ENCODE results near the gene CENPE.
"Not testable (repeated sequence)": the region's sequence is repeated elsewhere in the genome, so short reads cannot be mapped to it uniquely, and the experiment has no call there.

CENPE gene

GRCh38 chr4:103198111-103198765, at the start of gene CENPE:
CENPE (minus strand) TSS chr4:103198343; CDS start chr4:103198319, 24 bp downstream.
- H3K9ac ChIP-seq (ENCODE audit: low read length): peak within 1 kb of the TSS; percentile 83
- H3K36me3 ChIP-seq (ENCODE audit: insufficient read depth, low read length): no peaks in the 10 kb centered on the region
- H3K27me3 ChIP-seq (ENCODE audit: control insufficient read depth in 1 of 2, insufficient read depth in 2 of 2, low read length in 2 of 2): no peaks in the 10 kb centered on the region
- peak within 1 kb of the TSS; percentile 70 for H3K27ac ChIP-seq (ENCODE audit: low read depth, low read length)
- H3K4me1 ChIP-seq (ENCODE audit: insufficient read depth, low read length): no peaks in the 10 kb centered on the region
- H3K9me3 ChIP-seq (ENCODE audit: low read length): no peaks in the 10 kb centered on the region
- H3K4me3 ChIP-seq (ENCODE audit: low read depth in 1 of 2, low read length in 2 of 2): peak within 1 kb of the TSS; percentile 75 to 88

- H3K9ac ChIP-seq (ENCODE audit: low read length): no peak overlapping the region
- no peaks in the 10 kb centered on the region for H3K9me3 ChIP-seq (ENCODE audit: low read length)
- H3K27me3 ChIP-seq (ENCODE audit: control insufficient read depth in 1 of 2, insufficient read depth in 2 of 2, low read length in 2 of 2): no peaks in the 10 kb centered on the region
These were observed 46.1 kb upstream of the CENPE start for GRCh38 chr4:103244251-103244650.

GRCh38 chr4:103230938-103231337, 32.8 kb upstream of the CENPE start:
- H3K9ac ChIP-seq (ENCODE audit: low read length); H3K4me1 ChIP-seq (ENCODE audit: insufficient read depth, low read length): not testable (repeated sequence)

More at GRCh38 chr4:103244251-103244650, 46.1 kb upstream of the CENPE start:
- Histone ChIP-seq H3K4me3 (ENCODE audit: low read depth in 1 of 2, low read length in 2 of 2) (no peak overlapping the region), H3K36me3 (ENCODE audit: insufficient read depth, low read length) (no peaks in the 10 kb centered on the region), H3K27ac (ENCODE audit: low read depth, low read length) (no peak overlapping the region), H3K4me1 (ENCODE audit: insufficient read depth, low read length) (no peaks in the 10 kb centered on the region)

GRCh38 chr4:103223556-103223955, 25.4 kb upstream of the CENPE start:
- H3K27ac ChIP-seq (ENCODE audit: low read depth, low read length); H3K9ac ChIP-seq (ENCODE audit: low read length); H3K27me3 ChIP-seq (ENCODE audit: control insufficient read depth in 1 of 2, insufficient read depth in 2 of 2, low read length in 2 of 2); H3K9me3 ChIP-seq (ENCODE audit: low read length); H3K4me1 ChIP-seq (ENCODE audit: insufficient read depth, low read length); H3K36me3 ChIP-seq (ENCODE audit: insufficient read depth, low read length); H3K4me3 ChIP-seq (ENCODE audit: low read depth in 1 of 2, low read length in 2 of 2): not testable (repeated sequence)

More at GRCh38 chr4:103230938-103231337, 32.8 kb upstream of the CENPE start:
- H3K27ac ChIP-seq (ENCODE audit: low read depth, low read length); H3K36me3 ChIP-seq (ENCODE audit: insufficient read depth, low read length); H3K4me3 ChIP-seq (ENCODE audit: low read depth in 1 of 2, low read length in 2 of 2); H3K27me3 ChIP-seq (ENCODE audit: control insufficient read depth in 1 of 2, insufficient read depth in 2 of 2, low read length in 2 of 2); H3K9me3 ChIP-seq (ENCODE audit: low read length): not testable (repeated sequence)

- no peaks in the 10 kb centered on the region for H3K9me3 ChIP-seq (ENCODE audit: low read length)
- H3K27ac ChIP-seq (ENCODE audit: low read depth, low read length): no peak overlapping the region
- no peaks in the 10 kb centered on the region for H3K4me1 ChIP-seq (ENCODE audit: insufficient read depth, low read length)
- no peak overlapping the region for H3K9ac ChIP-seq (ENCODE audit: low read length)
- no peaks in the 10 kb centered on the region for H3K27me3 ChIP-seq (ENCODE audit: control insufficient read depth in 1 of 2, insufficient read depth in 2 of 2, low read length in 2 of 2)
- H3K4me3 ChIP-seq (ENCODE audit: low read depth in 1 of 2, low read length in 2 of 2): no peak overlapping the region
- H3K36me3 ChIP-seq (ENCODE audit: insufficient read depth, low read length): no peaks in the 10 kb centered on the region
These were observed 9.5 kb upstream of the CENPE start for GRCh38 chr4:103207673-103208072.

- no peaks in the 10 kb centered on the region for H3K4me1 ChIP-seq (ENCODE audit: insufficient read depth, low read length)
- H3K9me3 ChIP-seq (ENCODE audit: low read length): no peaks in the 10 kb centered on the region
- H3K9ac ChIP-seq (ENCODE audit: low read length): no peak overlapping the region
- no peaks in the 10 kb centered on the region for H3K36me3 ChIP-seq (ENCODE audit: insufficient read depth, low read length)
- H3K27ac ChIP-seq (ENCODE audit: low read depth, low read length): no peak overlapping the region
- no peak overlapping the region for H3K4me3 ChIP-seq (ENCODE audit: low read depth in 1 of 2, low read length in 2 of 2)
- H3K27me3 ChIP-seq (ENCODE audit: control insufficient read depth in 1 of 2, insufficient read depth in 2 of 2, low read length in 2 of 2): no peaks in the 10 kb centered on the region
These were observed 6.0 kb upstream of the CENPE start for GRCh38 chr4:103204111-103204510.

GRCh38 chr4:103201724-103202123, 3.6 kb upstream of the CENPE start:
- Histone ChIP-seq H3K9me3 (ENCODE audit: low read length) (no peaks in the 10 kb centered on the region), H3K4me3 (ENCODE audit: low read depth in 1 of 2, low read length in 2 of 2) (no peak overlapping the region), H3K27ac (ENCODE audit: low read depth, low read length) (no peak overlapping the region), H3K36me3 (ENCODE audit: insufficient read depth, low read length) (no peaks in the 10 kb centered on the region), H3K4me1 (ENCODE audit: insufficient read depth, low read length) (no peaks in the 10 kb centered on the region), H3K9ac (ENCODE audit: low read length) (no peak overlapping the region), H3K27me3 (ENCODE audit: control insufficient read depth in 1 of 2, insufficient read depth in 2 of 2, low read length in 2 of 2) (no peaks in the 10 kb centered on the region)

- H3K36me3 ChIP-seq (ENCODE audit: insufficient read depth, low read length): no peaks in the 10 kb centered on the region
- H3K4me3 ChIP-seq (ENCODE audit: low read depth in 1 of 2, low read length in 2 of 2): no peak overlapping the region
- H3K27ac ChIP-seq (ENCODE audit: low read depth, low read length): no peak overlapping the region
- H3K27me3 ChIP-seq (ENCODE audit: control insufficient read depth in 1 of 2, insufficient read depth in 2 of 2, low read length in 2 of 2): no peaks in the 10 kb centered on the region
- H3K9me3 ChIP-seq (ENCODE audit: low read length): no peaks in the 10 kb centered on the region
- H3K4me1 ChIP-seq (ENCODE audit: insufficient read depth, low read length): no peaks in the 10 kb centered on the region
- H3K9ac ChIP-seq (ENCODE audit: low read length): no peak overlapping the region
These were observed 3.1 kb upstream of the CENPE start for GRCh38 chr4:103201253-103201652.

- Histone ChIP-seq H3K27ac (ENCODE audit: low read depth, low read length) (no peak overlapping the region), H3K36me3 (ENCODE audit: insufficient read depth, low read length) (no peaks in the 10 kb centered on the region), H3K9ac (ENCODE audit: low read length) (peak overlapping the region; percentile 83), H3K27me3 (ENCODE audit: control insufficient read depth in 1 of 2, insufficient read depth in 2 of 2, low read length in 2 of 2) (no peaks in the 10 kb centered on the region), H3K4me1 (ENCODE audit: insufficient read depth, low read length) (no peaks in the 10 kb centered on the region), H3K9me3 (ENCODE audit: low read length) (no peaks in the 10 kb centered on the region), H3K4me3 (ENCODE audit: low read depth in 1 of 2, low read length in 2 of 2) (peak overlapping the region; percentile 75 to 88)
These were observed 866 bp upstream of the CENPE start for GRCh38 chr4:103199009-103199408.

GRCh38 chr4:103197765-103198110, 405 bp downstream of the CENPE start:
- H3K27ac ChIP-seq (ENCODE audit: low read depth, low read length): peak overlapping the region; percentile 70
- no peaks in the 10 kb centered on the region for H3K36me3 ChIP-seq (ENCODE audit: insufficient read depth, low read length)
- no peaks in the 10 kb centered on the region for H3K9me3 ChIP-seq (ENCODE audit: low read length)
- H3K4me1 ChIP-seq (ENCODE audit: insufficient read depth, low read length): no peaks in the 10 kb centered on the region
- H3K9ac ChIP-seq (ENCODE audit: low read length): peak overlapping the region; percentile 83
- no peaks in the 10 kb centered on the region for H3K27me3 ChIP-seq (ENCODE audit: control insufficient read depth in 1 of 2, insufficient read depth in 2 of 2, low read length in 2 of 2)
- H3K4me3 ChIP-seq (ENCODE audit: low read depth in 1 of 2, low read length in 2 of 2): peak overlapping the region; percentile 75 to 88

- Histone ChIP-seq H3K4me1 (ENCODE audit: insufficient read depth, low read length) (no peaks in the 10 kb centered on the region), H3K27me3 (ENCODE audit: control insufficient read depth in 1 of 2, insufficient read depth in 2 of 2, low read length in 2 of 2) (no peaks in the 10 kb centered on the region), H3K36me3 (ENCODE audit: insufficient read depth, low read length) (no peaks in the 10 kb centered on the region), H3K9ac (ENCODE audit: low read length) (no peak overlapping the region), H3K4me3 (ENCODE audit: low read depth in 1 of 2, low read length in 2 of 2) (no peak overlapping the region), H3K9me3 (ENCODE audit: low read length) (no peaks in the 10 kb centered on the region), H3K27ac (ENCODE audit: low read depth, low read length) (no peak overlapping the region)
These were observed 4.7 kb downstream of the CENPE start for GRCh38 chr4:103193457-103193856.

GRCh38 chr4:103171006-103171405, 27.1 kb downstream of the CENPE start:
- H3K36me3 ChIP-seq (ENCODE audit: insufficient read depth, low read length): peaks cover 4% of the 10 kb centered on the region
- H3K9ac ChIP-seq (ENCODE audit: low read length): no peak overlapping the region
- H3K4me3 ChIP-seq (ENCODE audit: low read depth in 1 of 2, low read length in 2 of 2): no peak overlapping the region
- H3K27me3 ChIP-seq (ENCODE audit: control insufficient read depth in 1 of 2, insufficient read depth in 2 of 2, low read length in 2 of 2): no peaks in the 10 kb centered on the region
- H3K4me1 ChIP-seq (ENCODE audit: insufficient read depth, low read length): no peaks in the 10 kb centered on the region
- H3K9me3 ChIP-seq (ENCODE audit: low read length): no peaks in the 10 kb centered on the region
- no peak overlapping the region for H3K27ac ChIP-seq (ENCODE audit: low read depth, low read length)

Measured in muscle layer of colon (tissue), 2 donors.